Breast epithelium (tissue), 4 donors: ENCODE results near the gene CENPU. TPM values are rescaled to one million over a fixed set of nuclear protein-coding genes. Genes with fewer than 3 reads are reported as not detected.

Experiments
- DNase-seq, 2 donors: peaks; one replicate each; pipeline ENCODE4 v3.0.0-alpha.2; 2019; ENCODE audit warnings: low spot score in 2 of 2
- H3K27ac ChIP-seq, 2 donors: fragments of 200-600 bp; sonication (generic) in 1 of 2; one replicate each; pipeline ENCODE4 v1.5.1; 2016 to 2019; ENCODE audit warnings: mild to moderate bottlenecking in 1 of 2
- H3K27me3 ChIP-seq, 2 donors: fragments of 200-600 bp; sonication (generic) in 1 of 2; one replicate each; pipeline versions ENCODE4 v1.5.1 to v1.6.0; 2017 to 2019; ENCODE audit warnings: control low read depth in 1 of 2, mild to moderate bottlenecking in 1 of 2
- H3K36me3 ChIP-seq: fragments of 200-600 bp; one replicate; pipeline ENCODE4 v1.5.1; 2019
- H3K4me1 ChIP-seq, 2 donors: fragments of 200-600 bp; sonication (generic); one replicate each; pipeline ENCODE4 v1.5.1; 2016 to 2019; ENCODE audit warnings: control low read depth in 1 of 2
- H3K4me3 ChIP-seq, 3 donors: fragments of 200-600 bp; sonication (generic); 1 replicate in 2 of 3; 2 replicates in 1 of 3; pipeline ENCODE4 v1.5.1; 2016 to 2019; ENCODE audit warnings: mild to moderate bottlenecking in 3 of 3, moderate library complexity in 2 of 3
- H3K9me3 ChIP-seq, 2 donors: fragments of 200-600 bp; sonication (generic) in 1 of 2; one replicate each; pipeline ENCODE4 v1.5.1; 2016 to 2019; ENCODE audit warnings: control low read depth in 1 of 2
- CTCF ChIP-seq, 3 donors: fragments of 450-650 bp; IDR thresholded peaks; one replicate each; pipeline ENCODE4 v1.5.1; 2016 to 2017; ENCODE audit warnings: antibody characterized with exemption in 3 of 3, mild to moderate bottlenecking in 3 of 3, moderate library complexity in 3 of 3
- POLR2A ChIP-seq: fragments of 450-650 bp; IDR thresholded peaks from one replicate; pipeline ENCODE4 v1.6.1; 2016; ENCODE audit warnings: antibody characterized with exemption, mild to moderate bottlenecking, moderate library complexity
- POLR2AphosphoS5 ChIP-seq, 3 donors: sonication (generic); formaldehyde crosslinking; IDR thresholded peaks; one replicate each; pipeline ENCODE4 v1.6.1; 2017; ENCODE audit warnings: antibody characterized with exemption in 3 of 3
- intact Hi-C: fragments of 100-400 bp; cut with DNase I; formaldehyde crosslinking; loops from one replicate; pipeline ENCODE4 v1.15.1; 2023; ENCODE audit warnings: low total_unique reads
- total RNA-seq, 3 donors: library from RNA; depleted of rRNA; stranded (reverse); fragments of >200 nt; gene quantifications; one replicate each; pipeline ENCODE4 v1.1.0, GENCODE V29; 2016

CENPU gene
- total RNA-seq, 3 donors from 2014 or later, result 2.2 to 4.3 (median 2.6) TPM

GRCh38 chr4:184757810-184758209, 23.9 kb upstream of the CENPU start:
- no peaks in the 10 kb centered on the region for H3K36me3 ChIP-seq

GRCh38 chr4:184756399-184756798, 22.5 kb upstream of the CENPU start:
- Histone ChIP-seq H3K27ac (peak overlapping the region in 1 of 2 donors; percentile 75), H3K27me3 (no peaks in the 10 kb centered on the region), H3K9me3 (no peaks in the 10 kb centered on the region), H3K4me3 (no peak overlapping the region), H3K36me3 (no peaks in the 10 kb centered on the region), H3K4me1 (no peaks in the 10 kb centered on the region)
- TF ChIP-seq POLR2AphosphoS5 (IDR thresholded peaks at IDR 0.05) (no peak), CTCF (IDR thresholded peaks at IDR 0.05) (no peak), POLR2A (no peak)
- intact Hi-C loops, result no loop called here
- no peak for DNase-seq

More at GRCh38 chr4:184757810-184758209, 23.9 kb upstream of the CENPU start:
- Histone ChIP-seq H3K27me3 (no peaks in the 10 kb centered on the region), H3K27ac (peak overlapping the region in 1 of 2 donors; percentile 63), H3K4me1 (no peaks in the 10 kb centered on the region), H3K9me3 (no peaks in the 10 kb centered on the region), H3K4me3 (no peak overlapping the region)
- intact Hi-C loops, result no loop called here
- DNase-seq, result no peak
- no peak for TF ChIP-seq POLR2A
- no peak for TF ChIP-seq POLR2AphosphoS5 (IDR thresholded peaks at IDR 0.05)
- no peak for TF ChIP-seq CTCF (IDR thresholded peaks at IDR 0.05)

GRCh38 chr4:184755278-184755677, 21.4 kb upstream of the CENPU start:
- TF ChIP-seq POLR2A, result no peak
- TF ChIP-seq CTCF (IDR thresholded peaks at IDR 0.05), result no peak
- TF ChIP-seq POLR2AphosphoS5 (IDR thresholded peaks at IDR 0.05), result no peak
- H3K36me3 ChIP-seq, result no peaks in the 10 kb centered on the region
- no peaks in the 10 kb centered on the region for H3K27me3 ChIP-seq
- H3K4me1 ChIP-seq, result no peaks in the 10 kb centered on the region
- no peaks in the 10 kb centered on the region for H3K9me3 ChIP-seq
- H3K27ac ChIP-seq, result peak overlapping the region; percentile 30 to 75
- intact Hi-C loops, result no loop called here
- no peak overlapping the region for H3K4me3 ChIP-seq
- DNase-seq, result peak in 1 of 2 donors; percentile 40

GRCh38 chr4:184752496-184753275, 18.8 kb upstream of the CENPU start:
- peaks cover 7% of the 10 kb centered on the region in 2 donors for H3K4me1 ChIP-seq
- no peak for TF ChIP-seq CTCF (IDR thresholded peaks at IDR 0.05)
- TF ChIP-seq POLR2AphosphoS5 (IDR thresholded peaks at IDR 0.05), result no peak
- TF ChIP-seq POLR2A, result no peak
- no peak overlapping the region for H3K4me3 ChIP-seq
- no peak for DNase-seq
- intact Hi-C loops, result no loop called here
- H3K27ac ChIP-seq, result no peak overlapping the region
- H3K36me3 ChIP-seq, result no peaks in the 10 kb centered on the region
- H3K27me3 ChIP-seq, result no peaks in the 10 kb centered on the region
- H3K9me3 ChIP-seq, result no peaks in the 10 kb centered on the region

GRCh38 chr4:184751585-184751956, 17.7 kb upstream of the CENPU start:
- no peaks in the 10 kb centered on the region for H3K27me3 ChIP-seq
- H3K4me3 ChIP-seq, result no peak overlapping the region
- no peak for DNase-seq
- intact Hi-C loops, result no loop called here
- H3K4me1 ChIP-seq, result peaks cover 12 to 18% of the 10 kb centered on the region in 2 donors
- H3K36me3 ChIP-seq, result no peaks in the 10 kb centered on the region
- H3K27ac ChIP-seq, result no peak overlapping the region
- no peaks in the 10 kb centered on the region for H3K9me3 ChIP-seq
- TF ChIP-seq POLR2AphosphoS5 (IDR thresholded peaks at IDR 0.05), result no peak
- no peak for TF ChIP-seq POLR2A
- no peak for TF ChIP-seq CTCF (IDR thresholded peaks at IDR 0.05)
